Ovary (tissue), 1 donor: Measurements from ENCODE around the gene MAML2.

ENCODE experiments used
- EP300 ChIP-seq: sonication (generic); formaldehyde crosslinking; IDR thresholded peaks from one replicate; pipeline ENCODE4 v1.6.1; 2017; ENCODE audit warnings: antibody characterized with exemption
- POLR2A ChIP-seq: fragments of 450-650 bp; IDR thresholded peaks from one replicate; pipeline ENCODE4 v1.6.1; 2017; ENCODE audit warnings: antibody characterized with exemption, mild to moderate bottlenecking, moderate library complexity

GRCh38 chr11:96014217-96014616, 328.8 kb downstream of the MAML2 start:
- TF ChIP-seq EP300 (no peak), POLR2A (no peak)
